ENCODE measurements around the gene PRIM2.
"Not testable (repeated sequence)": the region's sequence is repeated elsewhere in the genome, so short reads cannot be mapped to it uniquely, and the experiment has no call there.

- not testable (repeated sequence) for TF ChIP-seq EZH2 (IDR thresholded peaks at IDR 0.05; ENCODE audit: borderline replicate concordance, low read depth, low read length, poor library complexity, severe bottlenecking); CTCF (conservative IDR thresholded peaks at IDR 0.05; ENCODE audit: low read depth, low read length)
Measured at GRCh38 chr6:57389038-57389592, 71.7 kb downstream of the PRIM2 start.
